TTC549 (cell line): ENCODE data around the gene RFPL3.
"Not testable (repeated sequence)": the region's sequence is repeated elsewhere in the genome, so short reads cannot be mapped to it uniquely, and the experiment has no call there.

Experiments used
- FAIRE-seq: peaks from 2 replicates; lab custom pipeline; 2012; peaks lifted over from hg19 to GRCh38; lab: Jason Lieb, UNC

Gene RFPL3

DNA sequence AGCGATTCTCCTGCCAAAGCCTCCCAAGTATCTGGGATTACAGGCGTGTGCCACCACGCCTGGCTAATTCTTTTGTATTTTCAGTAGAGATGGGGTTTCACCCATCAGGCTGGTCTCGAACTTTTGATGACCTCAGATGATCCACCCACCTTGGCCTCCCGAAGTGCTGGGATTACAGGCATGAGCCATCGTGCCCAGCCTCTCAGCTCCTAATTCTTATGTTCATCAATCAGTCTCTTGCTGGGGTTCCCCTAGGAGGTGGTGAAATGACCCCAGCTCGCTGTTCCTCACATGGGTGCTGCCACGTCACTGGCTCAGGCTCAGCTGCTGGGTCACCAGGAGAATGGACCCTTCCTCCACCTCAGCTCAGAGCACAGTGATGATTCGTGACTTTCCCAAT, at the start of gene RFPL3:
Gene RFPL3, plus strand, starts transcription at position 301 of the 400 bp plus-strand sequence. CDS start 205 bp downstream, outside the sequence.
- FAIRE-seq: not testable (repeated sequence)

DNA sequence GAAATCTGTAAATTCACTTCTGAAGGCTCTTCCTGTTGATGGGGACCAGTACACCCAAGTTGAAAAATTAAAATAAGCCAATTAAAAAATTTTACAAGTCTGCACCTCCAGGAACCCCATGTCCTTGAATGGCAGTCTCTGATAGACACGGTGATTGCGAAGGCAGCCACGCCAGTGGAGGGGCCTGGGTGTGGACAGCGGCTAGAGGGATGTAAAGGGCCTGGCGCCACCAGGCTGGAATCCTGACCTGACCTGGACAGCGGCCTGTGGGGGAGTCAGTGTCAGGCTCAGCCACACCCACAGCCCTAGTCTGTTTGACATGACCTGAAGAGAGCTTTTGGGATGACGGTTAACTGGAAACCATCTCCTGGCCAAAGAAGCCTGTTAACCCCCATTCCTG, 49.5 kb upstream of the RFPL3 start:
- no peak for FAIRE-seq

DNA sequence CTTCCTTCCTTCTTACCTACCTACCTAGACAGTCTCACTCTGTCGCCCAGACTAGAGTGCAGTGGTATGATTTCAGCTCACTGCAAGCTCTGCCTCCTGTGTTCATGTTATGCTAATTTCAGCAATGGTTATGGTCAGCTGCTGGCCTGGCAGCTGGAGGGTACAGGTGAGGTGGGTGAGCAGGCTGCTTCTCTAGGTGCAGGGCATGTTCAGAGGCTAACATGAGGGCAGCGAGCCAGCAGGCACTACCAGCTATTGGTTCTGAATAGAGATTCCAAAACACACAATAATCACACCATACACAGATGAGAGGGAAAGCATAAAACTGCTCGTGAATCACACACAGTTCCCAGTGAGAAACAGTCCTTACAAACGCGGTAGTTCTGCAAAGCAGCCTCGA, 48.7 kb upstream of the RFPL3 start:
- FAIRE-seq: no peak

DNA sequence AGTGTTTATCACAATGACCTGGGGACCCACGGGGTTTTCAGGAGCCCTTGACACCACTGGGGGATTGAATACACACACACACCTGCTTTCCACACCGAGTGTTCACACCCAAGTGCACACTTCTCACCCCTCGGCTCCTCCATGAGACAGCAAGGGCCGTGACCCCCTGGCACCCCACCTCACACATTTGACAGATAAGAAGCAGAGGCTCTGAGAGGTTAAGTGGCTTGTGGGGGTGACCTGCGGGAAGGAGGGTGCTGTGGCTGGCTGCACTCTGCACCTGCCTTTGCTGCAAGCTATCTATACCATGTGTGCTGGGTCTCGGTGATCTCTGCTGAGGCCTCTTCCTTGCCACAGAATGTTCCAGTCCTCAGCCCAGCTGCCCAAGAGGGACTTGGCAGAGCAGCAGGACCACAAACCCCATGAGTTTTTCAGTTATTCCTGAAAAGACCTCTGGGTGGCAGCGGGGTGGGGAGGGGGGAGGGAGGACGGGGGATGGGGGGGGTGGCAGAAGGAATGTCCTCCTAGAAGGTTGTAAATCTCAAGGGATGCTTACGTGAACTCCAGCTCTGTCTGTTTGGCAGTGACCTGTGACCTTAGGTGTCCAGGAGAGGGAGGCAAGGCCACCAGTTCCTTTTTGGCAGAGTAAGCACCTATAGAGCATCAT, 47.9 kb upstream of the RFPL3 start:
- no peak for FAIRE-seq

DNA sequence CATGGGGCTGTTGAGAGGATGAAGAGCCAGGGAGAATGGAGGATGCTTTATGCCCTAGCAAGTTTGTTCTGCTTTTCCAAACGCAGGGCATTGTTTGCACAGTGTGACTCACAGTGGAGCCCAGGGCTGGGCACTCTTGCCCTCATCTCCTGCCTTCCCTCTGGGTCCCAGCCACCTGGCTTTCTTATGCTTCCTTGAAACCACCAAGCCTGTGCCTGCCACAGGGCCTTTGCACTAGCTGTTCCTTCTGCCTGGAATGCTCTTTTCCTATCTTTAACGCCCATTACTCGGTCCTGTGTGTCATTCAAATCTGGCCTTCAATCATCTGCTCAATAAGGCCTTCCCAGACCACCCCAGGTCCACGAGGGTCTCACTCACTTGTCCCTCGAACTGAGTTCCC, 46.9 kb upstream of the RFPL3 start:
- FAIRE-seq: no peak

DNA sequence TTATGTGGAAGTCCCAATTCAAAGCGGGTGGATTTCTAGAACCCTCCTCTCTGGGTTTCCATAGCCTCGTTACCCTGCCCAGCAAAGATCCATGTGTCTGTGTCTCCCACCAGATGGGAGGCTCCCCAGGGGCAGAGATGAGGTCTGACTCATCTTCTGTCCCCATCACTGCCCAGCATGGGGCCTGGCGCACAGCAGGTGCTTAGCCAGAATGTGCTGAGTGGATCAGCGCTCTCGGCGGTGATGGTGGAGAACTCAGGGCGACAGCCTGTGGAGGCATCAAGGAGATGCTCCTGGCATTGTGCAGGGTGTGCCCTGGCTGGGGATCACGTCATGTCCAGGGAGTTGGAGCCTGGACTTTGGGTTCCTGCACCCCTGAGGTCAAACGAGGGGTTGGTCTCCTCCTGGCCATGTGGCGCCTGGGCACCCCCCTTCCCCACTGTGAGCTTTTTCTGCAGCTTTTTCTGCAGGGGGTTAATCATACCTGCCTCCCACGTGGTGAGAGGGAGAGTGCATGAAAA, 46.1 kb upstream of the RFPL3 start:
- FAIRE-seq: no peak

DNA sequence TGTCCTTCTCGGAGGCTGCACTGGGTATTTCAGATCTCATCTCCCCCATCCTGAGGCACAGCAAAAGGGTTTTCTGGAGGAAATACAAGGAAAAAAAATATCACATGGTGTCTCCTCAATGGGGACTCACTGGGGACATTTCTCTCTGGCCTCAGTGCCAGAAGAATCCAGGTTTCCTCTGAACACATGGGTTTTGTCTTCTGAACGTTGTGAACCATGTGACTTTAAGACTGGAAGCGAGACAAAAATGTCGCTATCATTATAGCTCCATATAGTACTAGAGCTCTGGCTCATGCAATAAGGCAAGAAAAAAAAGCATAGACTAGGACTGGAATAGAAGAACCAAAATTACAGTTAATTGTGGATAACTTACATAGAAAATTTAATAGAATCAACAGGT, 44.9 kb upstream of the RFPL3 start:
- FAIRE-seq: no peak

DNA sequence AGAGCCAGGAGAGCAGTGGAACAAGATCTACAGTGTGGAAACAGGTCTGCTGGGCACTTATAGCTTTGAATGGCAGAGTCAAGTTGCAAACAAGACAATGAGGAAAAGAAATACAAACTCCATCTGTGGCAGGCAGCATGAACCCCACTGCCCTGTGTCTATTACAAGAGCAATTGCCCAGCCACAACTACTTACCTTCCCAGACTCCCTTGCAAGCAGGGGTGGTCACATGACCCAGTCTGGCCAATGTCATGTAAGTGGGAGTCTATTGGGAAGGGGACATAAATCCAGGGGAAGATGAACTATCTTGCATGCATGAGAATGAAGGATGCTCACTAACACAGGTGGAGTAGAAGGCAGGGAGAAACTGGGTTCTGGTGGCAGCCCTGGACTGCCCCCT, 44.1 kb upstream of the RFPL3 start:
- FAIRE-seq: no peak

DNA sequence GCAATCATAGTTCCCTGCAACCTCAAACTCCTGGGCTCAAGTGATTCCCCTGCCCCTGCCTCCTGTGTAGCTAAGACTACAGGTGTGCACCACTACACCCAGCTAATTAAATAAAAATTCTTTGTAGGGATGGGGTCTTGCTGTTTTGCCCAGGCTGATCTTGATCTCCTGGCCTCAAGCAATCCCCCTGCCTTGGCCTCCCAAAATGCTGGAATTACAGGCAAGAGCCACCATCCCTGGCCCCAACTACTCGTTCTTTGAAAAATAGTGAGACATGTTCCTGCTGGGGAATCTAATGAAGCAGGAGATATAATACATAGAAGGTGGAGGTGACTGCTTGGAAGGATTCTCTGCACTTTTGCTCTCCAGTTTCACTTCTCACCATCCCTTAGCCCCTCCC, 40.1 kb upstream of the RFPL3 start:
- no peak for FAIRE-seq

DNA sequence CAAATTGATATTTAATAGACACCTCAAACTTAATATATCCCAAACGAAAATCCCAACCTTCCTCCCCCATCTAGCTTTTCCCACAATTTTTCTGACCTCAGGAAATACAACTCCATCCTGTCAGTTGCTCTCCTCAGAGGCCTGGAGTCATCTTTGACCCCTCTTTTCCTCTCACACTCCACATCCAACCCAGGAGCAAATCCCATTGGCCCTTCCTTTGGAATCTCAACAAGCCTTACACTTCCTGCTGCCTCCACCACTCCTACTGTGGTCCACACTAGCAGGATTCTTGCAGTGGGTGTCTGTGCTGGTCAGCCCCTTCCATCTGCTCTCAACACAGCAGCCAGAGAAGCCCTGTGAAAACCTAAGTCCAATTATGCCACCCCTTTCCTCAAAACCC, 39.3 kb upstream of the RFPL3 start:
- no peak for FAIRE-seq

DNA sequence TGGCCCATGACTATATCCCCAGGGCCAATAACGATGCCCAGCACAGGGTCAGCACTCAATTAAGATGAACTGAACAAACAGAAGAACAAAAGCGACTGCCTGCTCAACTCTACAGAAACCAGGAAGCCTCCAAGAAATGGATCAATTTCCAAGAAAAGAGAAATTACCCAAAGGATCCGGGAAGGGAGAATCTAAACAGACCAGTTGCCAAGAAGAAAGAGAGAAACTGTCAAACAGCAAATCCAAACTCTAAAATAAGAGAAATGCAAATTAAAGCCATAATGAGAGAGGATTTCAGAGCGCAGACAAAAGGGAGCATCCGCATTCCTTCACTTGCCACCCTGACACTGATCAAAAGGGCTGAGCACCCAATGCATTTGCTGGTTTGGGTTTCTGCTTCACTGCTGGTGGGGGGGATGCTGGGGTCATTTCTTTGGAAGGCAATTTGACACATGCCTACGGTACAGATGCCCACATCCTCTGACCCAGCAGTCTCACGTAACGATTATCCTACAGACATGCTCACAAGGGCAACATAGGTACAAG, 37.7 kb upstream of the RFPL3 start:
- FAIRE-seq: no peak

DNA sequence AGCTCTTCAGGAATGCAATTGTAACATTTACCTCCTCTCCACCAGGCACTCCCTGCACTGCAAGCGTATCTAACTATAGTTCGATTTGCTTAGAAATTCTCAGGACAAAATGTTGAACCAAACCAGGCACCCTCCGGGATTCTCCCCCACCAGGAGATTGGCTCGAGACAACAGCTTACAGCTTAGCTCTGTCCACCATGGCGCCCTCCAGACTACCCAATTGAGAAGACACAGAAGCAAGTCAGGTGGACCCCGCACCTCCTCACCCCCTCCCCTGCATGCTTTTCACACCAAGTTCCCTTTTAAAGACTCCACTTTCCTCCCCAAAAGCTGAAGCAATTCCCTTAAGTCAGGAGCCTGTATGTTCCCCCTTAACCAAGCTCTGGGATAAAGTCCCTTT, 34.7 kb upstream of the RFPL3 start:
- FAIRE-seq: no peak

DNA sequence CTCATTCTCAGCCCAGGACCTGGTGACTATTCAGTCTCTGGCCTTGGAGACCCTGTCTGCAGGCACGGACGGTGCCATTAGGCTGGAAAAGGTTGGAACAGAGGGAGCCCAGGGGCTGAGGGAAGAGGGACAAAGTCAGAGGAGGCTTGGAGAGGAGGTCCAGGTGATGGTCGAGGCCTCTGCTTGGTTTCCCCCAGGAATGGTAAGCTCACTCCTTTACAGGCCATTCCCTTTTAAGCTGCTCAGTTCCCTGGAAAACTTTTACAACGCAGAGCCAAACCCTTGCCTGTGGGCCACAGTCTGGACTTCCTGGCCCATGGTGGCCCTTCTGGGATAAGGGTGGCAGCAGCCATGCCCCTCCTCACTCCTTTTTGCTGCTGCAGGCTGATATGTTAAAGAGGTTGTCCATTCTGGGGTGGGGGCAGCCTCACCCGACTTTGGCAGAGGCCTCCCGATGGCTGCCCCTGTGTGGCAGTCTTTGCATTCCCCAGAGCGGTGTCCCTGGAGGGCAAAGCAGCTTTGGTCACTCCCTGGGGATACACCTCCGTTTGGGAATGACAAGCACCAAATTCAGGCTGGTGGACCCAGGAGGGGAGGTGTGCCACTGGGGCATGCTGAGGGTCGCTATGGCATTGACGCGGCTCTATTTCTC, 34.0 kb upstream of the RFPL3 start:
- FAIRE-seq: no peak

DNA sequence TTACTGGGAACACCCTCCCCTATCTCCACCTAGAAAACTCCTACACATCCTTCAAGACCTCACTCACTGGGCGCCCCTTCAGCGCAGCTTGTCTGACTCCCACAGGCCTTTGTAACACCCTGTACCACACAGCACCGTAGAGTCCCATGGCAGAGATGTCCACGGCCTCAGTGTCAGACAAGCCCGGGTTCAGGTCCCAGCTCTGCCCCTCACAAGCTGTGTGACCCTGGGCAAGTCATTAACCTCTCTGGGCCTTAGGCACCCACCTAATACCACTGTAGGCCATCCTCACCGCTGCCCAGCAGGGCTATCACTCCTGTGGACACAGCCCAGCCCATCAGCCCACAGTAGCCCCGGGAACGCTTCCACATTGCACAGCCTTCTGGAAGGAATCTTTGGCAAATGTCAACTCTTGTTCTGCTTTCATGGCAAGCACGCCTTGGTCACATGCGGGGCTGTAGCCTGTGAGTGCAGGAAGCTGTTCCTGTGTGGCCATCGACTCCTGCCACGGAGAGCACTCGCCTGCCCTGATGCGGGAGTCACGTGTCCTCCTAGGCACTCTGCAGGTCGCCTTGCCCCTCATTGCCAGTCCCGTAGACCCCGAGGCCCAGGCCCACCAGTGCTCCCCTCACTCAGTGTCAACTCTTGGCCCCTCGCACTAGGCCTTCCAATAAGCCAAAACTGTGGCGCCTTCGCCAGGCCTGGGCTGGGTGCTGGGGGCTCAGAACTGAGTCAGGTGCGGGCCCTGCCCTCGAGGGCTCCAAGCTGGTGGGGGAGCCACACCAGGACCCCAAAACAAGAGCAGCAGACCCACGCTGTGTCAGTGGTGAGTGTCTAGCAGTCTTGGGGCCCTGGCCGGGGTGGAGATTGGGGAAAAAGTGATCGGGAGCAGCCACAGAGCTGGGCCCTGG, 32.9 kb upstream of the RFPL3 start:
- no peak for FAIRE-seq

DNA sequence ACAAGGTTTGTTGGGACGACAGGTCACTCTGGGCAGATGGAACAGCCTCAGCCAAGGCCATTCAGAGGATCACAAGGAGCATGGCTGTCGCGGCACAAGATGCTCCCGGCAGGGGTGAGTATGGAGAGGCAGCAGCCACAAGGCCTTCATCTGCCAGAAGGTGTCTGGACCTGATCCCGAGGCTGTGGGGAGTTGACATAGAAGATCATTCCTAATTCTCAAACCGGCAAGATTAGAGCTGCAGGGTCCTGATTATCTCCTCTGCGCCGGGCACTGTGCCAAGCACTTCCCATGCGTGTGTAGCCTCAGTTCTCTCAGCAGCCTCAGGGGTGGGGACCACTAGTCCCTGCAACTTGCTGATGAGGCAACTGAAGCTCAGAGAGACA, 32.3 kb upstream of the RFPL3 start:
- no peak for FAIRE-seq

DNA sequence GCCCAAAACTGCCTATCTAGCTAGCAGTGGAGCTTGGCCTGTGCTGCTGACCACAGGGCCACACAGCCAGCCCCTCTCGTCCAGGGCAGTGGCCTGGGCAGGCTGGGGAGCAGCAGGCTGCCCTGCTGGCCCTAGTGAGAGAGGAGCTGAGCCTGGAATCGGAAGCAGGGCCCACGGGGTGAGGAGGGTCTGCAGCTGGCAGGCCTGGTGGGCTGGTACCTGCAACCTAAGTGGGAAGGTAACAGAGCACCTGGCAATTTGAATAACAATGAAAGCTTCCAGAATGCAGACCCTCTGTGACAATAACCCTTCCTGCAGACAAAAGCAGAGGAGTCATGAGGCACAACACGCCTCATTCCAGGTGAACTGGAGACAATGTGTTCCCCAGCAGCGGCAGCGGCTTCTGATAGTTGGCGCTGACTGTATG, 31.8 kb upstream of the RFPL3 start:
- no peak for FAIRE-seq

DNA sequence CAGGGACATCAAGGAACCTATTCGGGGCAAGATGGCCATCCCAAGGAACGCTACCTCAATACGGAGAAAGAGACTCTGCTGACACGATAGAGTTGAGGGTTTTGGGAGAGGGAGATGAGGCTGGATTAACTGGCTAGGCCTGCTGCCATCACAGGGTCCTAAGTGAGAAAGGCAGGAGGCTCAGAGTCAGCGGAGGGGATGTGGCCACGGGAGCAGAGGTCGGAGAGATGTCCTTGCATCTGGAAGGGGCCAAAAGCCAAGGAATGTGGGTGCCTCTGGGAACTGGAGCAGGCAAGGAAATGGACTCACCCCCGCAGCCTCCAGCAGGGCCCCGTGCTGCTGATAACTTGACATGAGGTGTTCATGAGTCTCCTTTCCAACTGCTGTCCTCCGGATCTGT, 31.0 kb upstream of the RFPL3 start:
- FAIRE-seq: no peak

DNA sequence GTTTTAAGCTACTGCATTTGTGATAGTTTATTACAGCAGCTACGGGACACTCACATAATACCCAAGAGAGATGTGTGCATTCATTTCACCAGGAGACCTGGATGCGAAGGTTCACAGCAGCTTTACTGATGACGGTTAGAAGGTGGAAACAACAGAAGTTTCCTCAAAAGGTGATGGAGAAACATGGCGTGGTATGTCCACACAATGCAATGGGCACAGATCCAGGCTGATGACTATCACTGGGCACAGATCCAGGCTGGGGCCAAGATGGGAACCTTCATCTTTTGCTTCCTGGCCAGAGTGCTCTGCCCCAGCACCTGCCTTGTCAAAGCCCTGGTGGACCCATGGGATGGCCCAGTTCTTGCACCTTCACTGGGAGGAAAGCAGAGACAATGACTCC, 30.6 kb upstream of the RFPL3 start:
- FAIRE-seq: no peak

DNA sequence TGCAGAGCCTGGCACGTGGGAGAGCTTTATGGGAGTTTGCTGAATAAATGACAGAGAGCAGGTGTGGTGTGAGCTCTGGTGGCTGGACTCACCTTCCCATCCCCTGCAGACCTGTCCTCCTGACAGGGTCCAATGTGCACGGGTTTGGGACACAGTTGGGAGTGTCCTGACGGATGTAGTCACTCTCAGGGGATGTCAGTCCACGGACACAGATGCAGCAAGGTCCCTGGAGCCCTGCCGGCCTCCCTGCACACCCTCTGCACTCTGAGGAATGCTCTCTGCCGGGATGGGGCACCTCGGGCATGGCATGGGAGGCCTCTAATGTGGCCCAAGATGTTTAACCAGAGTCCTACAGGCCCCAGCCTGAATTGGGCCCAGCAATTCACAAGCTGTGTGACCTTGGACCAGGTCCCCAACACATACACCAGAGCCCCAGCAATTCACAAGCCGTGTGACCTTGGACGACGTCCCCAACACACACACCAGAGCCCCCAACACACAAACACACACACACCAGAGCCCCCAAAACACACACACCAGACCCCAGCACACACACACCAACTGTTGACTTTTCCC, 30.0 kb upstream of the RFPL3 start:
- no peak for FAIRE-seq

DNA sequence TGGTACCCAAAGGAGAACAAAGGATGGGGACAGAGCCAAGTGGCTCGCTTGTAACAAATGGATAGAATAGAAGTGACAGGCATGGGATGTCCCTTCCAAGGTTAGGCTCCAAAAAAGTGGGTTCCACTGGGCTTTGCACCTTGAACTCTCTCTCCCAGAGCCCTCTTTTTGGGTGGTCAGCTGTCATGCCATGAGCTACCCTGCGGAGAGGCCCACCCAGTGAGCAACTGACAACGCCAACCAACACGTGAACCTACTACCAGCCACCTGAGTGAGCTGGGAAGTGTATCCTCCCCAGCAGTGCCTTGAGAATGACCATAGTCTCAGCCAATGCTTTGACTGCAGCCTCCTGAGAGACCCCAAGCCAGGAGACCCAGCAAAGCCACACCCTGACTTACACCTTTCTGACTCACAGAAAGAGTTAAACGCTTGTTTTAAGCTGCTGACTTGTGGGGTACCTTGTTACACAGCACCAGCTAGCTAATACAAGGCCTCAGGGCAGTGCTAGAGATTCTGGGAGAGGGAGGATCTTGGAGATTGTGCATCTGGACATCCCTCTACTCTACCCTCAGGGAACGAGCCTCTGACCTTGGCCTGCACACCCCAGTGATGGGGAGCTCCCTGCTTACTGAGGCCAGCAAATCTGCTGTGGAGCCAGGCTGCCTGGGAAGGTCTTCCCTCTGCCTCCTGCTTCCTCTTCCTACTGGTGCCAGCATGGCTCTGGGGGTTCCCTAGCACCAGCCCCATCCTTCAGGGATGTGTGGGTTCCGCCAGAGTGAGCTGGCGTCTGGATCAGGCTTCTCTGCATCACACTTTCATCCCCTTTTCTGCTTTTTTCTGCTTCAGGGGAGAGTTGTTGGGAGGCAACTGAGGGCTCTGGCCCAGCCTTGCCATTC, 29.1 kb upstream of the RFPL3 start:
- FAIRE-seq: no peak

DNA sequence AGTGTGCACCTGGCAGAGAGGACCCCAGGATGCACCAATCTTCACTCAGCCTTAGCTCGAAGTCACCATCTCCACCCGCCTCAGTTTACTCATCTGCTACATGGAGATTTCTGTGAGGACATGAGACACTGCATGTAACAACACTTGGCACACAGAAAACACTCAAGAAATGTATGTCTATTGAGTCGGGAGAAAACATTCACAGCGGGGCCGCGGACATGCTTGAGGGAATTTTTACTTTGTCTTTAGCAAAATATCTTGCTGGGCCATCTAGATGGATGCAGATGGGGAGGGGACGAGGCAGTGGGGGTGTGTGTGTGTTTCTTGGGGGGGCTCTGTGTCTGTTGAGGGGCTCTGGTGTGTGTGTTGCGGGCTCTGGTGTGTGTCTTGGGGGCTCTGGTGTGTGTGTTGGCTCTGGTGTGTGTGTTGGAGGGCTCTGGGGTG, 28.4 kb upstream of the RFPL3 start:
- FAIRE-seq: no peak
